CD14-positive monocyte (primary cell): Measurements from ENCODE around the gene NMT1. TPM values are rescaled to one million over a fixed set of nuclear protein-coding genes. Genes with fewer than 3 reads are reported as not detected.

ENCODE experiments used
- DNase-seq, 3 donors: peaks; one replicate each; pipeline ENCODE4 v3.0.0-alpha.2; 2011 to 2022
- H2AFZ ChIP-seq: 2 replicates; pipeline ENCODE4 v1.6.0; 2012; ENCODE audit warnings: mild to moderate bottlenecking, low read depth, low read length, inconsistent platforms; ENCODE audit not compliant: insufficient read depth, poor library complexity, severe bottlenecking
- H3K27ac ChIP-seq, 2 donors: 1 replicate in 1 of 2; 2 replicates in 1 of 2; pipeline ENCODE4 v1.5.1; 2012 to 2013; ENCODE audit warnings: low read length in 2 of 2, control low read depth in 1 of 2, inconsistent platforms in 1 of 2, low read depth in 1 of 2, mild to moderate bottlenecking in 1 of 2
- H3K27me3 ChIP-seq, 2 donors: one replicate each; pipeline versions ENCODE4 v1.6.0 to v1.6.1; 2011 to 2013; ENCODE audit warnings: low read length in 2 of 2; ENCODE audit not compliant: control insufficient read depth in 2 of 2, insufficient read depth in 2 of 2
- H3K36me3 ChIP-seq, 2 donors: replicated peaks in 1 of 2; 1 replicate in 1 of 2; 2 replicates in 1 of 2; pipeline versions ENCODE4 v1.5.1 to v1.6.1; 2012 to 2013; ENCODE audit warnings: low read length in 2 of 2, control low read depth in 1 of 2, inconsistent platforms in 1 of 2, mild to moderate bottlenecking in 1 of 2; ENCODE audit not compliant: insufficient read depth in 2 of 2, control insufficient read depth in 1 of 2
- H3K4me1 ChIP-seq, 2 donors: 1 replicate in 1 of 2; 2 replicates in 1 of 2; pipeline versions ENCODE4 v1.5.1 to v1.6.1; 2012 to 2013; ENCODE audit warnings: low read length in 2 of 2, control low read depth in 1 of 2, inconsistent platforms in 1 of 2, mild to moderate bottlenecking in 1 of 2, moderate library complexity in 1 of 2; ENCODE audit not compliant: insufficient read depth in 2 of 2, control insufficient read depth in 1 of 2
- H3K4me2 ChIP-seq: replicated peaks from 2 replicates; pipeline ENCODE3; 2012; ENCODE audit warnings: low read length, moderate library complexity, mild to moderate bottlenecking; ENCODE audit not compliant: poor library complexity, severe bottlenecking; ENCODE audit errors: extremely low read depth
- H3K4me3 ChIP-seq, 3 experiments: fragments of 200-600 bp in 1 of 3; sonication (generic) in 1 of 3; replicated peaks in 1 of 3; 1 replicate in 2 of 3; 2 replicates in 1 of 3; pipeline ENCODE4 v1.5.1; 2011 to 2013; ENCODE audit warnings: low read length in 3 of 3, mild to moderate bottlenecking in 3 of 3, control low read depth in 2 of 3, low read depth in 2 of 3, inconsistent platforms in 1 of 3, moderate library complexity in 1 of 3
- H3K79me2 ChIP-seq: 2 replicates; pipeline ENCODE4 v1.6.0; 2012; ENCODE audit warnings: mild to moderate bottlenecking, control low read depth, inconsistent platforms, low read length, moderate library complexity; ENCODE audit not compliant: insufficient read depth
- H3K9ac ChIP-seq: 2 replicates; pipeline ENCODE4 v1.6.0; 2017; ENCODE audit warnings: low read length, mild to moderate bottlenecking; ENCODE audit not compliant: insufficient read depth, poor library complexity, severe bottlenecking
- H3K9me3 ChIP-seq, 2 donors: replicated peaks in 1 of 2; 1 replicate in 1 of 2; 2 replicates in 1 of 2; pipeline versions ENCODE4 v1.5.1 to v1.6.1; 2012 to 2013; ENCODE audit warnings: low read length in 2 of 2, control low read depth in 1 of 2; ENCODE audit not compliant: control insufficient read depth in 1 of 2, insufficient read depth in 1 of 2
- H4K20me1 ChIP-seq: 2 replicates; pipeline ENCODE4 v1.6.0; 2012; ENCODE audit warnings: mild to moderate bottlenecking, low read length, control low read depth, moderate library complexity; ENCODE audit not compliant: insufficient read depth
- H3K27ac Mint-ChIP-seq, 7 donors: one replicate each; pipeline ENCODE4 v1.8.0; 2020; ENCODE audit warnings: mild to moderate bottlenecking in 7 of 7, mixed read lengths in 7 of 7, moderate library complexity in 6 of 7, inconsistent platforms in 2 of 7
- H3K27me3 Mint-ChIP-seq, 3 donors: one replicate each; pipeline ENCODE4 v1.8.0; 2021 to 2022; ENCODE audit warnings: low read depth in 3 of 3, mild to moderate bottlenecking in 3 of 3, mixed read lengths in 3 of 3, moderate library complexity in 3 of 3, inconsistent platforms in 1 of 3
- H3K36me3 Mint-ChIP-seq, 2 donors: one replicate each; pipeline ENCODE4 v1.8.0; 2020; ENCODE audit warnings: mixed read lengths in 2 of 2, inconsistent platforms in 1 of 2, mild to moderate bottlenecking in 1 of 2
- H3K4me1 Mint-ChIP-seq: one replicate; pipeline ENCODE4 v1.8.0; 2020; ENCODE audit warnings: mild to moderate bottlenecking, mixed read lengths
- H3K4me3 Mint-ChIP-seq, 2 donors: one replicate each; pipeline ENCODE4 v1.8.0; 2020; ENCODE audit warnings: mild to moderate bottlenecking in 2 of 2, mixed read lengths in 2 of 2, moderate library complexity in 1 of 2
- H3K9me3 Mint-ChIP-seq, 7 donors: one replicate each; pipeline ENCODE4 v1.8.0; 2020 to 2022; ENCODE audit warnings: mixed read lengths in 7 of 7, mild to moderate bottlenecking in 6 of 7, moderate library complexity in 6 of 7, inconsistent platforms in 2 of 7
- CTCF ChIP-seq: fragments of 200-600 bp; IDR thresholded peaks from one replicate; pipeline ENCODE4 v1.8.0; 2022; ENCODE audit warnings: antibody characterized with exemption, mild to moderate bottlenecking
- WGBS: methylation state at CpG from one replicate; pipeline ENCODE4 v1.1.5; 2013; ENCODE audit warnings: missing lambda C conversion rate; ENCODE audit not compliant: insufficient coverage; 5-methylcytosine and 5-hydroxymethylcytosine counted together
- intact Hi-C, 2 donors: fragments of 100-400 bp; cut with micrococcal nuclease; formaldehyde crosslinking; loops; one replicate each; pipeline versions ENCODE4 v1.15.0 to v1.15.1; 2023
- polyA plus RNA-seq, 3 donors: library from polyadenylated mRNA; depleted of rRNA in 1 of 3; unstranded in 2 of 3; stranded (reverse) in 1 of 3; fragments of 300-500 nt in 2 of 3; fragments of >200 nt in 1 of 3; fragmentation: Illumina TruSeq in 2 of 3; gene quantifications; 1 replicate in 2 of 3; 2 replicates in 1 of 3; pipeline ENCODE4 v1.2.3, GENCODE V29; 2012 to 2021

Gene NMT1
- polyA plus RNA-seq, 3 donors: 27.2 to 50.2 (median 45.1) TPM

DNA sequence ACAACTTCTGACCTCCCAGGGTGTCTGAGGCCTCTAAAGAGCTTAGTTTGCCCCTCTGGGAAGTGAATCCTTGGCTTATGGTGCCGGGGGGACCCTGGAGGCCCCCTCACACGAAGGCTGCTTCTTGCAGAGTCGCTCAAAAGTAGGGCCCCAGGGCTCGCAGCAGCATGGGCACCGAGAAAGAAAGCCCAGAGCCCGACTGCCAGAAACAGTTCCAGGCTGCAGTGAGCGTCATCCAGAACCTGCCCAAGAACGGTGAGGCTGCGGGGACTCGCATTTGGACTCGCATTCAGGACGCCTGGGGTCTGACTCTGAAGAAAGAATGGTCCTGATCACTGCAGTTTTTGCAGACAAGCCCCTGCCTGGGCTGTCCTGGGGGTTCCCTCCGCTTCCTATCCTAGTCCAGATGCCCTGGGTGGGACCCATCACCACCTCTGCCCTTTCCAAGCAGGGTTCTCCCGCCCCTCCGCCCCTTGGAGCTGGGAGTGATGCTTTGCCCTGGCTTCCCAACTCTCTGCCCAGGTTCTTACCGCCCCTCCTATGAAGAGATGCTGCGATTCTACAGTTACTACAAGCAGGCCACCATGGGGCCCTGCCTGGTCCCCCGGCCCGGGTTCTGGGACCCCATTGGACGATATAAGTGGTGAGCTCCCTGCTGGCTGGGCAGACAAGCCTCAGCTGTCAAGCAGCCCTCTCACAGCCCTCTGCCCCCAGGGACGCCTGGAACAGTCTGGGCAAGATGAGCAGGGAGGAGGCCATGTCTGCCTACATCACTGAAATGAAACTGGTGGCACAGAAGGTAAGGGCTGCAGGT lies 75.1 kb downstream of the NMT1 start:
- Mint-ChIP-seq H3K36me3 (peaks cover 3 to 14% of the 10 kb centered on the region in 2 donors), H3K9me3 (no peaks in the 10 kb centered on the region), H3K27ac (peak overlapping the region; percentile 72 to 90 (median 76)), H3K27me3 (peaks cover 2 to 7% (median 3%) of the 10 kb centered on the region in 3 donors), H3K4me3 (peak overlapping the region; percentile 80 to 90), H3K4me1 (peaks cover 24% of the 10 kb centered on the region)
- peaks cover 20 to 31% of the 10 kb centered on the region in 2 donors for H3K4me1 ChIP-seq
- H3K27me3 ChIP-seq: peaks cover 0 to under 1% of the 10 kb centered on the region in 2 donors
- H4K20me1 ChIP-seq: no peaks in the 10 kb centered on the region
- H2AFZ ChIP-seq: peak overlapping the region; percentile 88
- no peak for TF ChIP-seq CTCF
- H3K36me3 ChIP-seq: peaks cover 0 to 6% of the 10 kb centered on the region in 2 donors
- WGBS: 54% methylated on average over 17 of the region's 21 CpGs
- H3K4me2 ChIP-seq: peak overlapping the region; percentile 94
- peak overlapping the region in 1 of 2 donors; percentile 75 for H3K27ac ChIP-seq
- H3K9ac ChIP-seq: peak overlapping the region; percentile 67
- intact Hi-C loops: loop anchor here (1.0 to 10.0 kb wide), 4 partner anchors 13 to 361 kb away; partner anchors contain the start of gene HEXIM1 (in 1 of the 2)
- H3K4me3 ChIP-seq: peak overlapping the region; percentile 63 to 84 (median 82)
- H3K9me3 ChIP-seq: no peaks in the 10 kb centered on the region
- peak in 1 of 3 donors; percentile 19 for DNase-seq
- peaks cover 5% of the 10 kb centered on the region for H3K79me2 ChIP-seq

- Histone ChIP-seq H3K4me3 (no peak overlapping the region), H2AFZ (no peak overlapping the region), H3K9ac (no peak overlapping the region), H3K27ac (no peak overlapping the region), H3K4me1 (peaks cover 14 to 24% of the 10 kb centered on the region in 2 donors), H3K4me2 (no peak overlapping the region), H3K9me3 (no peaks in the 10 kb centered on the region), H3K27me3 (no peaks in the 10 kb centered on the region), H3K79me2 (peaks cover 5% of the 10 kb centered on the region), H4K20me1 (no peaks in the 10 kb centered on the region), H3K36me3 (peaks cover 0 to 6% of the 10 kb centered on the region in 2 donors)
- H3K27ac Mint-ChIP-seq: no peak overlapping the region
- no peak overlapping the region for H3K4me3 Mint-ChIP-seq
- H3K27me3 Mint-ChIP-seq: peaks cover 0 to 2% (median 0%) of the 10 kb centered on the region in 3 donors
- H3K36me3 Mint-ChIP-seq: peaks cover 3 to 14% of the 10 kb centered on the region in 2 donors
- TF ChIP-seq CTCF: no peak
- H3K4me1 Mint-ChIP-seq: peaks cover 18% of the 10 kb centered on the region
- intact Hi-C loops: loop anchor here (10.0 kb wide), 2 partner anchors 248 to 362 kb away; no protein-coding TSS in a partner anchor
- WGBS: 100% methylated on average over 5 of the region's 12 CpGs
- no peak for DNase-seq
- no peaks in the 10 kb centered on the region for H3K9me3 Mint-ChIP-seq
Measured at GRCh38 chr17:45136846-45137560, 75.9 kb downstream of the NMT1 start.
